HG03558 (cell line): ENCODE measurements around the gene PTPRD.

Source experiments
- ATAC-seq: cut with Tn5 transposase; IDR thresholded peaks from one replicate; pipeline ENCODE4 v1.9.1; 2021; ENCODE audit warnings: moderate number of reproducible peaks; ENCODE audit not compliant: unreplicated experiment; ENCODE audit errors: extremely low read depth

PTPRD gene

DNA sequence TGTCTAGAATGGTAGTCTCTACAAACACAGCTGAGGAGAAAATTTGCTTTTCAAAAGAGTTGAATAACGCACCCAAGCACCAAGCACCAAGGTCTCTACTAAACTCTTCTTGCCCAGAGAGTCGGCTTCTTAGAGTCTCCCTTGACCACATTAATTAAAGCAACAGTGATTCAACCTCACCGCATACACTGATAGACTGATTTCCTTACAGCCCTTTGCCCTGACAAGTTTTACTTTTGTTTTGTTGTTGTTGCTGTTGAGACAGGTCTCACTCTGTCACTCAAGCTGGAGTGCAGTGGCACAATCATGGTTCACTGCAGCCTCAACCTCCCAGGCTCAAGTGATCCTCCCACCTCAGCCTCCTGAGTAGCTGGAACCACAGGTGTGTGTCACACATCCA, 1777.5 kb downstream of the PTPRD start:
- no peak for ATAC-seq

DNA sequence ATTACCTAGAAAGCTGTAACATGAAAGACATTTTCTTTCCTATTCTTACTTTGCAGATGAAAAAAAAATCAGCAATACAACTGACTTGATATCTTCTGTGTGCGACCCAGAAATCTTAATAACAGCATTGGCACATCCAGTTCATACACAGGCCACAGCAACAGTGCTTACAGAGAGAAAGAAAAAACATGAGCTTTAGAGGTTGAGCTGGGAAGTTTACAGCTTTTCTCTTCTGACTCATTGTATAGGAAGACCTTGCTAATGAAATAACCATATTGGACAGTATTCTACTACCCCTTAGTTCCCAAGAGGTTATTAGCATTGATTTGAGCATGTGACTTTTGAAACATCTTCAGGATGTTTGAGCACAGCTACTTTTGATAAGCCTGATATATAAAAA, 1779.8 kb downstream of the PTPRD start:
- no peak for ATAC-seq

- ATAC-seq, result no peak
These were observed 1780.4 kb downstream of the PTPRD start for GRCh38 chr9:8832386-8832785.

DNA sequence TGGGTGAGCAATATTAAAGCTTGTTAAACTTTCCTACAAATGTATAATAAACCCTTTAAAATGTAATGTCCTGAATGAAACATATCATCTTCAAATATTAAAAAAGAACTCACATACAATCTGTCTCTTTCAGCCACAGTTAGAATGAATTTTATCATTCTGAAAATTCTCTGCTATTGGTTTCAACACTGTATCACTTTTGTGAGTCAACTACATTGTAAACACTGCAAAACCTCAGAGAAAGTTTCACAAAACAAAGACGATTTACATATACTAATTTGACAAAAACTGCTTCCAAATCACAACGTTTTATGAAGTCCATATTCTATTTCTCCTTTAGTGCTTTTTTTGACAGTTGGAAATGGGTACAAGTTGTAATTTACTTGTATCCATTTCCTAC, 1781.2 kb downstream of the PTPRD start:
- no peak for ATAC-seq

DNA sequence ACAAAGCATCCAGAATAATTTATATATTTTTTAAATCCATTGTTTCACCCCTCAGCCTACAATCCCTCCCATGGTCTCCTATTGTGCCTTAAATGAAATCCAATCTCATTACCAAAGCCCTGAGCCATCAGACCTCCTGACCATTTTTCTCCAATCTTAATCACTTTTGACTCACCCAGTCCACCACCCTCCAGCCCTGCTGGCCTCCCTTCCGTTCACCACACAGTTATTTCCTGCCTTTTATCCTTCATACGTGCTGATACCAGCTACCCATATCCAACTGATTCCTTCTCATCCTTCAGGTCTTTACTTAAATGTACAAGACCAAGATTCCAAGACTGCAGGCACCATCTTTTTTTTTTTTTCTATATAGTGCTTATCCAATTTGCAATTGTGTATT, 1786.5 kb downstream of the PTPRD start:
- no peak for ATAC-seq

DNA sequence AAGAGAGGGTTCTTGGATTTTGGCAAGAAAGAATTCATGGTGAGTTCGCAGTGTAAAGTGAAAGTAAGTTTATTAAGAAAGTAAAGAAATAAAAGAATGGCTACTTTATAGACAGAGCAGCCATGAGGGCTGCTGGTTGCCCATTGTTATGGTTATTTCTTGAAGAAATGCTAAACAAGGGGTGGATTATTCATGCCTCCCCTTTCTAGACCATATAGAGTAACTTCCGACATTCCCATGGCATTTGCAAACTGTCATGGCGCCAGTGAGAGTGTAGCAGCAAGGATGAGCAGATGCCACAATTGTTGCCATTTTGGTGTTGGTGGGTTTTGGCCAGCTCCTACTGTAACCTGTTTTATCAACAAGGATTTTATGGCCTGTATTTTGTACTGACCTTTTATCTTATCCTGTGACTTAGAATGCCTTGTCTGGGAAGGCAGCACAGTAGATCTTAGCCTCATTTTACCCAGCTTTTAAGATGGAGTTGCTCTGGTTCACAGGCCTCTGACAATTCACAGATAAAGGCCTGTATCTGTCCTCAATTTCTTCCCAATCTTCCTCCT, 1787.1 kb downstream of the PTPRD start:
- ATAC-seq, result no peak

GRCh38 chr9:8823131-8823895, 1789.5 kb downstream of the PTPRD start:
- ATAC-seq, result no peak

DNA sequence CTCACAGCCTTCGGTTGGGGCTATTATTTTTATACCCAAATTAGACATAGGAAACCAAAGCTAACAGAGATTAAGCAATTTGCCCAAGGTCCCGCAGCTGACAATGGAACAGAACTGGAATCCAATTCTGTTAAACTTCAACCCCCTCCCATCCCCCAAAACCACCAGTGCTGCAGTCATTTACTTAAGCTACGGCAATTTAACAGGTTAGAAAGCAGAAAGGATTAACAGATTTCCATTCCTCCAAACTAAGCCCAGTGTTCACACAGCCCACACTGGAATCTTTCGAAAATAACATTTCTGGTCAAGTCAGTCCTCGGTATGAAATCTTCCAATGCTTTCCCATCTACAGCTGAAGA, 1790.2 kb downstream of the PTPRD start:
- no peak for ATAC-seq

DNA sequence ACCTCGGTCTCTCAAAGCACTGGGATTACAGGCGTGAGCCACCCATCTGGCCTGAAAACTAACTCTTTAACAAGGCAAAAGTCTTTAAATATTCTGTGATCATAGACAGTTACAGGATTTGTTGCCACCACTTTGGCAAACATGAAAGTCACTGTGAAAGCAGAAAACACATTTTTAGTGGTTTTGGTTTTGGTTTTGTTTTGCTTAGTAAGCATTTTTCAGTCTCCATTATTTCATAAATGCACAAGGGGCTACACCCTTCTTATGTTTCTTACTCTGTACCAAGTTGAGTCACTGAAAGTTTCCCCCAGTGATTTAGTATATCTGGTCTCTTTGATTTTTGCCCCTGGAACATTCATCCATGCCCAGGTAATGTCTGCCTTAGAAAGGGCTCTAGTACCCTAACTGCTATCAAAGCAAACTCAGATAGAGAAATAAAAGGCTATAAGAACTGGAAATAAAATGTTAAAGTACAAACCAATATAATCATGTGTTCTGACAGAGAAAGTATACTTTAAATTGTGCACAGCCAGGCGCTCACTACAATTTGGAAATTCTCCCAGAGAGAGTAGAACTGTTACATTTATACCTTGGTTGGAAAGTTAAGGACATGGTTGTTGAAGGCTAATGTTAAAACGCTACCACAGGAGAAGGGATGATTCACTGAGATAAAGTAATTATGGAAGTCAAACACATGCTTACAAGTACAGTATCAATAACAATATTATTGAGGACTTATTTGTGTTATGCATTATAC, 1790.7 kb downstream of the PTPRD start:
- ATAC-seq, result no peak

DNA sequence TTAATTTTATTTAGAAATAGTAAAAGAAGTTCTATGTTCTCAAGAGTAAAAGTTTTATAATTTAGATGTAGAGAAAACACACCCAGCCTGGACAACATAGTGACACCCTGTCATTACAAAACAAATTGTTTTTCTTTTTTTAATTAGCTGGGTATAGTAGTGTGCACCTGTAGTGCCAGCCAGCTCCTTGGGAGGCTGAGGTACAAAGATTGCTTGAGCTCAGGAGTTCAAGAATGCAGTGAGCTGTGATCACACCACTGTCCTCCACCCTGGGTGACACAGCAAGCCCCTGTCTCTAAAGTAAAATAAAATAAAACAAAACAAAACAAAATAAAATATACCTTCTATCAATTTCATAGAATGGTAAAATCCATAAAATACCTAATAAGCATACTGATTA, 1795.5 kb downstream of the PTPRD start:
- no peak for ATAC-seq

DNA sequence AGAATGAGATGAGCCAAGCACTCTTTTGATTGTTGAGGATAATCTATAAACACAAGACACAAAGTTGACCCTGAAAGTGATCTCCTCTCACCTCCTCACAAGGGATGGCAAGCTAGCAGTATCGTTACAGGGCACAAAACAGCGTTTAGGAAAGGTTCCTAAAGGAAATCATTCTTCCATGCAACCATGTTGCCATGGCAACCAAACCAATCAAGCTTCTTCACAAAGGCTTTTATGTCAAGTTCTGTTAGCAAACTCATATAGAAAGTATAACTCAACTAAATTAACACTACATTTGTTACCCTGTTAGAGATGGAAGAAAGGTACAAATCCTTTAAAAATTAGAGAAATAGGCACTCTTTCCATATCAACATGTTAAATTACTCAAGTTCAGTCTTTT, 1796.4 kb downstream of the PTPRD start:
- ATAC-seq, result no peak

- no peak for ATAC-seq
These were observed 1796.9 kb downstream of the PTPRD start for GRCh38 chr9:8815931-8816330.

DNA sequence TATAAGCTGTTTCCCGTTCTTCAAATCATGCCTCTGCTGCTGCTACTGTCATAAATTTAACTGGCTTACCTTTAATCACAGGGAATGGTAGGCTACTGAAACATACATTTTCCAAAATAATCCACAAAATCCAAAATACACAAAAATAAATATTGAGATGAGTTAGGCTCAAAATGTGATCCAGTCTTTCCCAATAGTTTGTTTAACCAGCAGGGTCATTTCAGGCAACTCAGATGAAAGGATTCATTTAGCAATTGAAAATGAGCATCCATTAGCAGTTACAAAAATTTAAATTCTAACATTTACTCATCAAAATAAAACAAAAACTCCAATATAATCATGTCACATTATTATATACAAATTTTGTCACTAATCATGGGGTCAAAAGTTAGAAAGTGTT, 1797.6 kb downstream of the PTPRD start:
- ATAC-seq, result no peak

DNA sequence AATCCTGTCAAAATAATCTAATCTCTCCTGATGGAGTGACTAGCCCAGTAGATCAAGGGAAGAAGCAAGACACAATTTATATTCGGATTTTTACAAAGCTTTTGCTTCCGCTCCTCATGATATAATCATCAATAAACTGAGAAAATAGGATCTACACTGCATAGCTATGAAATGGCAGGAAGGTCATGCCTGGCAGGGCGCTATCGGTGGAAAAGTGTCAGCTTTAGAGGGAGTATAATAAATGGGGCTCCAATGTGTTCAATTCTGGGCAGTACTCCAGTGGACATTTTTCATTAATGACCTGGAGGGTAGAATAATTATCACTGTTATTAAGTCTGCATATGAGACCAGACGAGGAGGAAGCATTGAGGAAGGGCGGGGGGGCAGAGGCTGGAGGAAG, 1799.9 kb downstream of the PTPRD start:
- ATAC-seq, result no peak

DNA sequence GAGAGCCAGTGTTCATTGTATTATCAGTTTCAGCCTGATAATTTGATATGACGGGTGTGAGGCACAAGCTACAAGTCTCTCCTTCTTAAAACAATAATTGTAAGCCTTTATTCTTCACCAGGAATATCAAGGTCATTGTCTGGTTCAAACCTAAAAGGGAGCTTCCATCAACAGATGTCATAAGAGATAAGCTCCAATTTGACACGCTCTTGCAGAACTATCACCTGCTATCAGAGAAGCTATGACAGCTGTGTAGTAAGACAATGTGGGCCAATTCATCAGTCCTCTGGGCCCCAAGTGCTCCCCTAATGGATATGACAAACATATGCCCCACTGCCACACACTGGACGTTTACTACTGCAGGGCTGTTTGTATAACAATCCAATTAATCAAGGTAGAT, 1803.1 kb downstream of the PTPRD start:
- no peak for ATAC-seq

DNA sequence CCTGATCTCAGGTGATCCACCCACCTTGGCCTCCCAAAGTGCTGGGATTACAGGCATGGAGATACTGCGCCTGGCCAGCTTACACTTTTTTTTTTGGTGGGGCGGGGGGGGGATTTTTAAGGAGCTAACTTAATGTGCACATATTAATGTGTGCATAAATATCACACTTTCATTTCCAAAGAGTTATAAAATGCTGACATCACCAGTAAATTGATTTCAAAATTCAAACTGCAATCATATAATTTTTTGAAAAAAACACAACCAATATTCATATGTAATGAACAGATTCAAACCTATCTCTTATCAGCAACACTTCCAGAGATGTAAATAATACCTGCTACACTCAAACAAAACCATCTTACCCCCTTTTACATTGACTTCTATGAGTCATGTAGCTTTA, 1806.7 kb downstream of the PTPRD start:
- no peak for ATAC-seq

- no peak for ATAC-seq
These were observed 1808.2 kb downstream of the PTPRD start for GRCh38 chr9:8804613-8805012.

DNA sequence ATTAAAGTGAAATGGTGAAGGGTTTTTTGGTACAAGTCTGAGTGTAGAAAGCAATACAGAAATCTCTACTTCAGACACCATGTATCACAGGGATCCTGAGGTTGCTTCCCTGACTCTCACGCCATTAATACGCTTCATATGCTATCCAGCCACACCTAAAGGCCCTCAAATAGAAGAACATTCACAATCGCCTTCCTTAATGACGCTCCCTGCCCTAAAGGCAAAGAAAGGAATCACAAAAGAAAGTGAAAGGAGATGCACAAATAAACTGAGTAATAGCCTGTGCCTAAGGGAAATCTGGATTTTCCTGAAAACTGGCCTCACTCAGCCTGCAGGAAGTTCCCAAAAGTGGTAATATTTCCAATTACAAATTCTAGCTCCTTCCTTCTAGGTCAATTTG, 1810.6 kb downstream of the PTPRD start:
- no peak for ATAC-seq

DNA sequence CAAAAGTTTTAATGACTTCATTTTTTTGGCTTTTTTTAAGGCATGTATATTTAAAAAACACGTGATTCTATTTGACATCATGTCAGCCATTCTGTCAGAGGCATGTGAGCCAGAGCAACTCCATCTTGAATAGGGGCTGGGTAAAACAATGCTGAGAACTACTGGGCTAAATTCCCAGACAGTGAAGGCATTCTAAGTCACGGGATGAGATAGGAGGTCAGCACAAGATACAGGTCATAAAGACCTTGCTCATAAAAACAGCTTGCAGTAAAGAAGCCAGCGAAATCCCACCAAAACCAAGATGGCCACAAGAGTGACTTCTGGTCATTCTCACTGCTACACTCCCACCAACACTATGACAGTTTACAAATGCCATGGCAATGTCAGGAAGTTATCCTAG, 1812.6 kb downstream of the PTPRD start:
- no peak for ATAC-seq

GRCh38 chr9:8799615-8800014, 1813.2 kb downstream of the PTPRD start:
- ATAC-seq, result no peak

GRCh38 chr9:8799206-8799605, 1813.6 kb downstream of the PTPRD start:
- no peak for ATAC-seq

DNA sequence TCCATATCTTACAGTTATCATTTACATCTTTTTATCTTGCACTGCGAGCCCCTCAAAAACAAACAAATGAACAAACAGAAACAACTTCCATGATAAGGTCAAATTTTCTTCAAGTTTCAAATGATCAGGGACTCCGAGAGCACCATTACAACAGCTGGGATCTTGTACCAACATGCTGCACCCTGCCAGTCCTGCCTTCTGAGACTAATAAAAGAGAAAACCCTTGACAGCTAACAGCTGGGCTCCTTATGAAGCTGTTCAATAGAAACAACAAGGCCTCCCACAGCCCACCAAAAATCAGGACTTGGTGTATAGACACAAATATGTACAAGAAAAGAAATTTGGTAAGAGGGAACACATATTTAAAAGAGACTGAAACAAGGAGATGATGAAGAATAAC, 1828.0 kb downstream of the PTPRD start:
- ATAC-seq, result no peak
